HEK293 (cell line): Measurements from ENCODE around the gene NARF.

Experiments used
- CTCF ChIA-PET: fragments of 350-600 bp; formaldehyde crosslinking; extraction: SDS; loops from one replicate; lab custom pipeline; 2021; ENCODE audit warnings: antibody characterized with exemption; lab: Yijun Ruan, JAX
- POLR2A ChIA-PET: fragments of 300-600 bp; formaldehyde crosslinking; extraction: SDS; loops from one replicate; lab custom pipeline; 2020; ENCODE audit warnings: antibody characterized with exemption, inconsistent platforms; lab: Yijun Ruan, JAX
- H3K27ac ChIP-seq: fragments of 200-500 bp; sonication (Bioruptor generic); 2 replicates; pipeline ENCODE4 v1.5.1; 2014; ENCODE audit warnings: low read depth, low read length, control low read depth, inconsistent platforms; ENCODE audit errors: extremely low read depth
- H3K36me3 ChIP-seq, 2 experiments: fragments of 200-500 bp in 1 of 2; sonication (Bioruptor generic) in 1 of 2; 1 replicate in 1 of 2; 2 replicates in 1 of 2; pipeline ENCODE4 v1.5.1; 2014 to 2017; ENCODE audit warnings: inconsistent platforms in 2 of 2, low read length in 2 of 2; ENCODE audit not compliant: control insufficient read depth in 2 of 2, insufficient read depth in 1 of 2
- H3K4me1 ChIP-seq: fragments of 200-500 bp; sonication (Bioruptor generic); 2 replicates; pipeline ENCODE4 v1.5.1; 2014; ENCODE audit warnings: mild to moderate bottlenecking, low read length, inconsistent platforms; ENCODE audit not compliant: control insufficient read depth, insufficient read depth
- H3K4me3 ChIP-seq: 2 replicates; pipeline ENCODE4 v1.5.1; 2011; ENCODE audit warnings: low read depth, mild to moderate bottlenecking, control low read depth, low read length, moderate library complexity
- H3K9me3 ChIP-seq: fragments of 200-500 bp; sonication (Bioruptor generic); 2 replicates; pipeline ENCODE4 v1.5.1; 2014; ENCODE audit warnings: low read depth, low read length, inconsistent platforms; ENCODE audit not compliant: control insufficient read depth, insufficient read depth
- KLF8 ChIP-seq: fragments of 450-650 bp; formaldehyde crosslinking; IDR thresholded peaks from 2 replicates; pipeline ENCODE4 v1.5.1; 2016; ENCODE audit warnings: missing biosample characterization, missing genetic modification characterization
- OVOL3 ChIP-seq: fragments of 450-650 bp; formaldehyde crosslinking; IDR thresholded peaks from 2 replicates; pipeline ENCODE4 v1.5.1; 2016; ENCODE audit warnings: missing biosample characterization, missing genetic modification characterization
- PRDM1 ChIP-seq: fragments of 450-650 bp; formaldehyde crosslinking; IDR thresholded peaks from 2 replicates; pipeline ENCODE4; 2016; ENCODE audit warnings: missing biosample characterization, missing genetic modification characterization
- SCRT2 ChIP-seq: fragments of 450-650 bp; formaldehyde crosslinking; IDR thresholded peaks from 2 replicates; pipeline ENCODE4 v1.5.1; 2016; ENCODE audit warnings: missing biosample characterization, missing genetic modification characterization
- ZNF114 ChIP-seq: fragments of 450-650 bp; formaldehyde crosslinking; IDR thresholded peaks from 2 replicates; pipeline ENCODE4 v1.5.0; 2017; ENCODE audit warnings: missing biosample characterization, missing genetic modification characterization
- ZNF202 ChIP-seq: fragments of 450-650 bp; formaldehyde crosslinking; IDR thresholded peaks from 2 replicates; pipeline ENCODE4 v1.5.1; 2016; ENCODE audit warnings: missing biosample characterization, missing genetic modification characterization, borderline replicate concordance
- ZNF274 ChIP-seq, 2 experiments: fragments of 200-500 bp in 1 of 2; fragments of 450-650 bp in 1 of 2; sonication (Bioruptor generic) in 1 of 2; formaldehyde crosslinking in 1 of 2; IDR thresholded peaks; 2 replicates each; pipeline versions ENCODE4 v1.5.1 to v1.6.1; 2014 to 2016; ENCODE audit warnings: borderline replicate concordance in 1 of 2, inconsistent platforms in 1 of 2, low read length in 1 of 2, missing biosample characterization in 1 of 2, missing genetic modification characterization in 1 of 2
- ZNF302 ChIP-seq: fragments of 450-650 bp; formaldehyde crosslinking; IDR thresholded peaks from 2 replicates; pipeline ENCODE4 v1.5.1; 2016; ENCODE audit warnings: missing biosample characterization, missing genetic modification characterization, low read depth
- ZNF311 ChIP-seq: fragments of 450-650 bp; formaldehyde crosslinking; IDR thresholded peaks from 2 replicates; pipeline ENCODE4 v1.5.1; 2017; ENCODE audit warnings: missing biosample characterization, missing genetic modification characterization, borderline replicate concordance
- ZNF341 ChIP-seq: fragments of 450-650 bp; formaldehyde crosslinking; IDR thresholded peaks from 2 replicates; pipeline ENCODE4; 2016; ENCODE audit warnings: low read depth, missing biosample characterization, missing genetic modification characterization
- ZNF433 ChIP-seq: fragments of 450-650 bp; formaldehyde crosslinking; IDR thresholded peaks from 2 replicates; pipeline ENCODE4 v1.5.1; 2016; ENCODE audit warnings: missing biosample characterization, missing genetic modification characterization, low read depth
- ZNF501 ChIP-seq: fragments of 450-650 bp; formaldehyde crosslinking; IDR thresholded peaks from 2 replicates; pipeline ENCODE4 v1.5.1; 2016; ENCODE audit warnings: missing biosample characterization, missing genetic modification characterization
- ZNF600 ChIP-seq: fragments of 450-650 bp; formaldehyde crosslinking; IDR thresholded peaks from 2 replicates; pipeline ENCODE4 v1.5.1; 2016; ENCODE audit warnings: missing biosample characterization, missing genetic modification characterization
- ZNF654 ChIP-seq: fragments of 450-650 bp; formaldehyde crosslinking; IDR thresholded peaks from 2 replicates; pipeline ENCODE4 v1.5.1; 2016; ENCODE audit warnings: low read depth, missing biosample characterization, missing genetic modification characterization
- ZNF701 ChIP-seq: fragments of 450-650 bp; formaldehyde crosslinking; IDR thresholded peaks from 2 replicates; pipeline ENCODE4 v1.5.1; 2016; ENCODE audit warnings: missing biosample characterization, missing genetic modification characterization
- ZXDB ChIP-seq: fragments of 450-650 bp; formaldehyde crosslinking; IDR thresholded peaks from 2 replicates; pipeline ENCODE4 v1.5.1; 2016; ENCODE audit warnings: missing biosample characterization, missing genetic modification characterization
- TF ChIP-seq, protein P1 (sequence below): fragments of 450-650 bp; formaldehyde crosslinking; IDR thresholded peaks from 2 replicates; pipeline ENCODE4 v1.5.1; 2017; ENCODE audit warnings: missing biosample characterization, missing genetic modification characterization
- TF ChIP-seq, protein P2 (sequence below): fragments of 450-650 bp; formaldehyde crosslinking; IDR thresholded peaks from 2 replicates; pipeline ENCODE4; 2016; ENCODE audit warnings: missing biosample characterization, missing genetic modification characterization
- TF ChIP-seq, protein P3 (sequence below): fragments of 450-650 bp; formaldehyde crosslinking; IDR thresholded peaks from 2 replicates; pipeline ENCODE4 v1.5.1; 2017; ENCODE audit warnings: missing biosample characterization, missing genetic modification characterization
- TF ChIP-seq, protein P4 (sequence below): fragments of 450-650 bp; formaldehyde crosslinking; IDR thresholded peaks from 2 replicates; pipeline ENCODE4 v1.5.0; 2017; ENCODE audit warnings: missing biosample characterization, missing genetic modification characterization, borderline replicate concordance
- TF ChIP-seq, protein P5 (sequence below): fragments of 450-650 bp; formaldehyde crosslinking; IDR thresholded peaks from 2 replicates; pipeline ENCODE4 v1.5.1; 2016; ENCODE audit warnings: missing biosample characterization, missing genetic modification characterization

Gene NARF

DNA sequence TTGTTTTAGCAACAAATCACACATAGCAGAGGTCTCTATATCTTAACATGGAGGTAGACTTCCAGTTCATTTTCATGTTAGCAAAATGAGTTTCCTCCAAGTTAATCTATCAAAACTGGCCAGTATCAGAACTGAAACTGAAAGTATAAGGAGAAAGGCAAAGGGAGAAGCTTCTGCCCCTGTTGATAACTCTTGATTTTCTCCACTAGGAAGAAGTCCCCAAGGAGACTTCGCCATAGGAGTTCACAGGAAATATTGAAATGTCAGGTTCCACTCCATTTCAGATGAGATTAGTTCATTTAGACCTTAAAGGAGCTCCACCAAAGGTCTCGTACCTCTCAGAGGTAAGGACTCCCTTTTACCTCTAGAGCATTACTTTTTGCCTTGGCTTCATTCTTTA, 39.0 kb upstream of the NARF start (continued):
- TF ChIP-seq, protein P1, sequence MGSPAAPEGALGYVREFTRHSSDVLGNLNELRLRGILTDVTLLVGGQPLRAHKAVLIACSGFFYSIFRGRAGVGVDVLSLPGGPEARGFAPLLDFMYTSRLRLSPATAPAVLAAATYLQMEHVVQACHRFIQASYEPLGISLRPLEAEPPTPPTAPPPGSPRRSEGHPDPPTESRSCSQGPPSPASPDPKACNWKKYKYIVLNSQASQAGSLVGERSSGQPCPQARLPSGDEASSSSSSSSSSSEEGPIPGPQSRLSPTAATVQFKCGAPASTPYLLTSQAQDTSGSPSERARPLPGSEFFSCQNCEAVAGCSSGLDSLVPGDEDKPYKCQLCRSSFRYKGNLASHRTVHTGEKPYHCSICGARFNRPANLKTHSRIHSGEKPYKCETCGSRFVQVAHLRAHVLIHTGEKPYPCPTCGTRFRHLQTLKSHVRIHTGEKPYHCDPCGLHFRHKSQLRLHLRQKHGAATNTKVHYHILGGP (tag by site-specific recombination), result no peak
- TF ChIP-seq, protein P2, sequence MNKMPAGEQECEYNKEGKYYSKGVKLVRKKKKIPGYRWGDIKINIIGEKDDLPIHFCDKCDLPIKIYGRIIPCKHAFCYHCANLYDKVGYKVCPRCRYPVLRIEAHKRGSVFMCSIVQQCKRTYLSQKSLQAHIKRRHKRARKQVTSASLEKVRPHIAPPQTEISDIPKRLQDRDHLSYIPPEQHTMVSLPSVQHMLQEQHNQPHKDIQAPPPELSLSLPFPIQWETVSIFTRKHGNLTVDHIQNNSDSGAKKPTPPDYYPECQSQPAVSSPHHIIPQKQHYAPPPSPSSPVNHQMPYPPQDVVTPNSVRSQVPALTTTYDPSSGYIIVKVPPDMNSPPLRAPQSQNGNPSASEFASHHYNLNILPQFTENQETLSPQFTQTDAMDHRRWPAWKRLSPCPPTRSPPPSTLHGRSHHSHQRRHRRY (tag by site-specific recombination), result no peak
- TF ChIP-seq, protein P3, sequence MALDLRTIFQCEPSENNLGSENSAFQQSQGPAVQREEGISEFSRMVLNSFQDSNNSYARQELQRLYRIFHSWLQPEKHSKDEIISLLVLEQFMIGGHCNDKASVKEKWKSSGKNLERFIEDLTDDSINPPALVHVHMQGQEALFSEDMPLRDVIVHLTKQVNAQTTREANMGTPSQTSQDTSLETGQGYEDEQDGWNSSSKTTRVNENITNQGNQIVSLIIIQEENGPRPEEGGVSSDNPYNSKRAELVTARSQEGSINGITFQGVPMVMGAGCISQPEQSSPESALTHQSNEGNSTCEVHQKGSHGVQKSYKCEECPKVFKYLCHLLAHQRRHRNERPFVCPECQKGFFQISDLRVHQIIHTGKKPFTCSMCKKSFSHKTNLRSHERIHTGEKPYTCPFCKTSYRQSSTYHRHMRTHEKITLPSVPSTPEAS, result no peak
- TF ChIP-seq KLF8 (tag by site-specific recombination), result no peak

DNA sequence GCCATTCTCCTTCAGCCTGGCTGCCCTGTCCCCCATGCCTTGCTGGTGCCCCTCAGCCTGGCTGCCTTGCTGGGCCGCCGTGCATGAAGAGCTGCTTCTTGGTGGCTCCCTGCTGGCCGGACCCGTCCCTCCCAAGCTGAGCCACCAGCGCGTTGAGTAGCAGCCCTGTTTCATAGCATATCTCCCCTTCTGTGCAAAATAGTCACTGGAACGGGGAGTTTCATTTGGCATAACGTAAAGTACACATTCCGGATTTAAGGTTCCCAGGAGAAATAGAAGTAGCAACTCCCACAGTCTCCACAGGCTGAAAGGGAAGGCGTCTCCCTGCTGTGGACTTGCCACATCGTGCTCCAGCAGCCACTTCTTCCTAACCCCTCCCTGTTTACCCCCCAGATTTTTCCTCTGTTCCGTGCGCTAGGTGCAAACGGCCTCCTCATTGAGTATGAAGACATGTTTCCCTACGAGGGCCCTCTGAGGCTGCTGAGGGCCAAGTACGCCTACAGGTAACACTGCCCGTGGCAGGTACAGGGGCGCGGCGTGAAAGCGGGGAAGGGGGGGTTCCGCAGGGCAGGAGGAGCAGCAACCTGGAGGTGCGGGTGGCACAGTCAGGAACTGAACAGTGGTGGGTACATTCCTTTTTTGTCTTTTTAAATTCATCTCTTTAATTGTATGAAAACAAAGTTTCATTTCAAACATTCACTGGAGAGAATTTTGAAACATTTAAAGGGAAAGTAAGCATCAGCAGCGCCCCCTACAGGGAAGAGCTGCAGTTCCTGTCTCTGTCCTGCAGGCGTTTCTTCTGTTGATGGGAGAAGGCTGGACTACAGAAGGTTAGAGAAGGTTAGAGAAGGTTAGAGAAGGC, 34.3 kb upstream of the NARF start:
- H3K4me3 ChIP-seq, result no peak overlapping the region
- H3K4me1 ChIP-seq, result peaks cover under 1% of the 10 kb centered on the region; the same call in 1 of the 2 replicates
- H3K9me3 ChIP-seq, result no peaks in the 10 kb centered on the region
- CTCF ChIA-PET, result interaction anchor here (0.6 to 2.3 kb wide), 17 partner anchors 9 to 473 kb away, joined by 3 to 10 read pairs (median 4); no protein-coding TSS in a partner anchor
- H3K36me3 ChIP-seq, result peaks cover 5 to 20% of the 10 kb centered on the region in 2 experiments
- TF ChIP-seq ZNF433 (no peak), OVOL3 (tag by site-specific recombination) (no peak), ZNF274 (IDR thresholded peaks at IDR 0.05; ENCODE audit: low read length) (no peak), ZNF274 (tag by site-specific recombination; IDR thresholded peaks at IDR 0.05; ENCODE audit: borderline replicate concordance) (no peak), SCRT2 (tag by site-specific recombination) (no peak), ZNF311 (tag by site-specific recombination) (no peak), ZNF114 (tag by site-specific recombination) (no peak), PRDM1 (tag by site-specific recombination) (peak; percentile 83), ZNF202 (tag by site-specific recombination) (no peak), ZNF654 (tag by site-specific recombination) (no peak), ZNF600 (tag by site-specific recombination) (0 out of 2 replicates have a peak, but pooled peaks have one; percentile 30), ZNF341 (tag by site-specific recombination) (peak; percentile 67), ZXDB (no peak), ZNF302 (tag by site-specific recombination) (no peak), ZNF501 (tag by site-specific recombination) (no peak), ZNF701 (no peak)
- TF ChIP-seq, protein P4, sequence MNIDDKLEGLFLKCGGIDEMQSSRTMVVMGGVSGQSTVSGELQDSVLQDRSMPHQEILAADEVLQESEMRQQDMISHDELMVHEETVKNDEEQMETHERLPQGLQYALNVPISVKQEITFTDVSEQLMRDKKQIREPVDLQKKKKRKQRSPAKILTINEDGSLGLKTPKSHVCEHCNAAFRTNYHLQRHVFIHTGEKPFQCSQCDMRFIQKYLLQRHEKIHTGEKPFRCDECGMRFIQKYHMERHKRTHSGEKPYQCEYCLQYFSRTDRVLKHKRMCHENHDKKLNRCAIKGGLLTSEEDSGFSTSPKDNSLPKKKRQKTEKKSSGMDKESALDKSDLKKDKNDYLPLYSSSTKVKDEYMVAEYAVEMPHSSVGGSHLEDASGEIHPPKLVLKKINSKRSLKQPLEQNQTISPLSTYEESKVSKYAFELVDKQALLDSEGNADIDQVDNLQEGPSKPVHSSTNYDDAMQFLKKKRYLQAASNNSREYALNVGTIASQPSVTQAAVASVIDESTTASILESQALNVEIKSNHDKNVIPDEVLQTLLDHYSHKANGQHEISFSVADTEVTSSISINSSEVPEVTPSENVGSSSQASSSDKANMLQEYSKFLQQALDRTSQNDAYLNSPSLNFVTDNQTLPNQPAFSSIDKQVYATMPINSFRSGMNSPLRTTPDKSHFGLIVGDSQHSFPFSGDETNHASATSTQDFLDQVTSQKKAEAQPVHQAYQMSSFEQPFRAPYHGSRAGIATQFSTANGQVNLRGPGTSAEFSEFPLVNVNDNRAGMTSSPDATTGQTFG, result no peak
- TF ChIP-seq, protein P5, sequence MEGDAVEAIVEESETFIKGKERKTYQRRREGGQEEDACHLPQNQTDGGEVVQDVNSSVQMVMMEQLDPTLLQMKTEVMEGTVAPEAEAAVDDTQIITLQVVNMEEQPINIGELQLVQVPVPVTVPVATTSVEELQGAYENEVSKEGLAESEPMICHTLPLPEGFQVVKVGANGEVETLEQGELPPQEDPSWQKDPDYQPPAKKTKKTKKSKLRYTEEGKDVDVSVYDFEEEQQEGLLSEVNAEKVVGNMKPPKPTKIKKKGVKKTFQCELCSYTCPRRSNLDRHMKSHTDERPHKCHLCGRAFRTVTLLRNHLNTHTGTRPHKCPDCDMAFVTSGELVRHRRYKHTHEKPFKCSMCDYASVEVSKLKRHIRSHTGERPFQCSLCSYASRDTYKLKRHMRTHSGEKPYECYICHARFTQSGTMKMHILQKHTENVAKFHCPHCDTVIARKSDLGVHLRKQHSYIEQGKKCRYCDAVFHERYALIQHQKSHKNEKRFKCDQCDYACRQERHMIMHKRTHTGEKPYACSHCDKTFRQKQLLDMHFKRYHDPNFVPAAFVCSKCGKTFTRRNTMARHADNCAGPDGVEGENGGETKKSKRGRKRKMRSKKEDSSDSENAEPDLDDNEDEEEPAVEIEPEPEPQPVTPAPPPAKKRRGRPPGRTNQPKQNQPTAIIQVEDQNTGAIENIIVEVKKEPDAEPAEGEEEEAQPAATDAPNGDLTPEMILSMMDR, result peak; percentile 35; the same call in 1 of the 2 replicates
- POLR2A ChIA-PET, result interaction anchor here (0.7 kb wide), 1 partner anchor 176 kb away, joined by 4 read pairs; no protein-coding TSS in a partner anchor
- no peak overlapping the region for H3K27ac ChIP-seq
